ENCODE measurements around the gene PACSIN3. TPM values are rescaled to one million over a fixed set of nuclear protein-coding genes. Genes with fewer than 3 reads are reported as not detected.

The PACSIN3 gene
- total and polyA plus RNA-seq, 2 of the 8 experiments (the other 6 are each of a cell fraction or from before 2014, with no cell fraction given), result 23.8 to 47.2 TPM

- H2BK15ac ChIP-seq (ENCODE audit: low read length), result no peak overlapping the region
- H4K20me1 ChIP-seq (replicated peaks in 1 of 2; ENCODE audit: control insufficient read depth in 1 of 2, insufficient read depth in 2 of 2, low read length in 2 of 2), result peaks cover 0 to 7% of the 10 kb centered on the region in 2 experiments
- H3K27me3 ChIP-seq (replicated peaks in 1 of 4; ENCODE audit: control insufficient read depth in 3 of 4, extremely low read depth in 1 of 4, insufficient read depth in 3 of 4, low read length in 3 of 4), result peaks cover 0 to 6% (median 0%) of the 10 kb centered on the region in 4 experiments; a peak in 3 of 7 replicates
- 0 out of 2 replicates have a peak overlapping the region, but pooled peaks have one; percentile 35 for H2BK5ac ChIP-seq (ENCODE audit: low read depth, low read length)
- H3K56ac ChIP-seq (replicated peaks; ENCODE audit: insufficient read length, low read depth, low read length), result no peak overlapping the region
- no peak overlapping the region for H3K4ac ChIP-seq (replicated peaks; ENCODE audit: insufficient read length, low read depth, low read length)
- H3K23ac ChIP-seq (ENCODE audit: insufficient read length), result no peak overlapping the region
- H3K23me2 ChIP-seq (ENCODE audit: low read depth, low read length), result peaks cover 12% of the 10 kb centered on the region; the same call in 1 of the 2 replicates
- no peak overlapping the region for H4K5ac ChIP-seq (ENCODE audit: insufficient read length, low read depth, low read length)
- no peak overlapping the region for H2BK120ac ChIP-seq (replicated peaks; ENCODE audit: low read depth, low read length)
- no peak overlapping the region for H2BK12ac ChIP-seq (ENCODE audit: low read depth, low read length)
- FAIRE-seq (no peak), DNase-seq (ENCODE audit: low read depth in 1 of 2, low spot score in 2 of 2) (no peak)
- H3K27ac ChIP-seq (ENCODE audit: low read depth, low read length), result no peak overlapping the region
- 93% methylated on average over 25 of the region's 25 CpGs; no CpG with 5 or more reads in 1 of the 2 experiments for WGBS, 2 experiments (ENCODE audit: extremely low coverage in 1 of 2, insufficient coverage in 1 of 2, insufficient read length in 1 of 2, insufficient replicate concordance in 2 of 2, low coverage in 1 of 2, low lambda C conversion rate in 2 of 2, missing lambda C conversion rate in 1 of 2)
- H3K4me1 ChIP-seq (replicated peaks in 1 of 4; ENCODE audit: control insufficient read depth in 3 of 4, insufficient read depth in 4 of 4, low read length in 3 of 4), result peaks cover 0 to 7% (median 5%) of the 10 kb centered on the region in 4 experiments; a peak in 5 of 7 replicates
- H2AFZ ChIP-seq (ENCODE audit: low read length), result no peak overlapping the region
- ChIA-PET POLR2A (ENCODE audit: partially characterized antibody) (interaction anchor here (0.6 to 2.4 kb wide), 7 partner anchors 10 to 338 kb away, joined by 3 to 10 read pairs (median 4); partner anchors contain the start of gene DDB2), CTCF (ENCODE audit: partially characterized antibody) (interaction anchor here (0.8 to 16.6 kb wide), 8 partner anchors 11 to 266 kb away, joined by 3 to 247 read pairs (median 4); partner anchors contain the start of genes ACP2 and DDB2)
- H3K4me3 ChIP-seq (ENCODE audit: extremely low read depth in 1 of 4, insufficient read depth in 2 of 4, low read depth in 3 of 4, low read length in 4 of 4), result no peak overlapping the region
- no peak overlapping the region for H3K9ac ChIP-seq (replicated peaks in 1 of 4; ENCODE audit: extremely low read depth in 1 of 4, low read depth in 3 of 4, low read length in 3 of 4)
- no peaks in the 10 kb centered on the region for H3K9me3 ChIP-seq (ENCODE audit: insufficient read depth in 2 of 2, low read depth in 1 of 2, low read length in 1 of 2)
- no peak overlapping the region for H3K18ac ChIP-seq (ENCODE audit: extremely low read depth, low read length)
- H4K91ac ChIP-seq (replicated peaks; ENCODE audit: insufficient read length, low read length), result no peak overlapping the region
- H2BK20ac ChIP-seq (ENCODE audit: low read length), result no peak overlapping the region
- H2AK5ac ChIP-seq (ENCODE audit: low read depth, low read length), result peak overlapping the region; percentile 28; the same call in 1 of the 2 replicates
- H3K79me2 ChIP-seq (ENCODE audit: control insufficient read depth in 1 of 2, insufficient read depth in 2 of 2, low read length in 2 of 2), result peaks cover 0 to 16% of the 10 kb centered on the region in 2 experiments; a peak in 3 of 4 replicates
- H3K14ac ChIP-seq (ENCODE audit: insufficient read length), result no peak overlapping the region
- H4K8ac ChIP-seq (ENCODE audit: extremely low read depth, insufficient read depth, low read length), result 0 out of 2 replicates have a peak overlapping the region, but pooled peaks have one; percentile 31
- H3K79me1 ChIP-seq (ENCODE audit: low read depth, low read length), result peaks cover 3% of the 10 kb centered on the region; the same call in 1 of the 2 replicates
- peaks cover 3 to 12% (median 8%) of the 10 kb centered on the region in 4 experiments; a peak in 6 of 8 replicates for H3K36me3 ChIP-seq (ENCODE audit: control insufficient read depth in 2 of 4, insufficient read depth in 4 of 4, low read length in 3 of 4)
- H3K4me2 ChIP-seq (ENCODE audit: insufficient read depth in 1 of 2, low read depth in 2 of 2, low read length in 2 of 2), result no peak overlapping the region
- TF ChIP-seq MAX (IDR thresholded peaks at IDR 0.05) (no peak), ASH2L (IDR thresholded peaks at IDR 0.05; ENCODE audit: low read length) (no peak), GABPA (IDR thresholded peaks at IDR 0.05; ENCODE audit: borderline replicate concordance, insufficient read depth, low read length) (no peak), ATF3 (IDR thresholded peaks at IDR 0.05; ENCODE audit: insufficient read depth, low read depth, low read length) (no peak), PHF8 (conservative IDR thresholded peaks at IDR 0.05; ENCODE audit: low read depth, low read length) (no peak), RFX5 (IDR thresholded peaks at IDR 0.05; ENCODE audit: borderline replicate concordance, low read depth, low read length) (no peak), BRCA1 (IDR thresholded peaks at IDR 0.05; ENCODE audit: low read depth, low read length) (no peak), SP4 (IDR thresholded peaks at IDR 0.05; ENCODE audit: low read length) (no peak), RAD21 (IDR thresholded peaks at IDR 0.05 in 1 of 2, conservative IDR thresholded peaks at IDR 0.05 in 1 of 2; ENCODE audit: low read depth in 2 of 2, low read length in 2 of 2) (no peak)
Observed at GRCh38 chr11:47183031-47183856, 3.0 kb downstream of the PACSIN3 start.
